HG02623 (cell line): Measurements from ENCODE around the gene MGST3.
"Not testable (repeated sequence)": the region's sequence is repeated elsewhere in the genome, so short reads cannot be mapped to it uniquely, and the experiment has no call there.

Source experiments
- ATAC-seq: cut with Tn5 transposase; IDR thresholded peaks from one replicate; pipeline ENCODE4 v1.9.1; 2021; ENCODE audit warnings: moderate library complexity; ENCODE audit not compliant: unreplicated experiment

The MGST3 gene

DNA sequence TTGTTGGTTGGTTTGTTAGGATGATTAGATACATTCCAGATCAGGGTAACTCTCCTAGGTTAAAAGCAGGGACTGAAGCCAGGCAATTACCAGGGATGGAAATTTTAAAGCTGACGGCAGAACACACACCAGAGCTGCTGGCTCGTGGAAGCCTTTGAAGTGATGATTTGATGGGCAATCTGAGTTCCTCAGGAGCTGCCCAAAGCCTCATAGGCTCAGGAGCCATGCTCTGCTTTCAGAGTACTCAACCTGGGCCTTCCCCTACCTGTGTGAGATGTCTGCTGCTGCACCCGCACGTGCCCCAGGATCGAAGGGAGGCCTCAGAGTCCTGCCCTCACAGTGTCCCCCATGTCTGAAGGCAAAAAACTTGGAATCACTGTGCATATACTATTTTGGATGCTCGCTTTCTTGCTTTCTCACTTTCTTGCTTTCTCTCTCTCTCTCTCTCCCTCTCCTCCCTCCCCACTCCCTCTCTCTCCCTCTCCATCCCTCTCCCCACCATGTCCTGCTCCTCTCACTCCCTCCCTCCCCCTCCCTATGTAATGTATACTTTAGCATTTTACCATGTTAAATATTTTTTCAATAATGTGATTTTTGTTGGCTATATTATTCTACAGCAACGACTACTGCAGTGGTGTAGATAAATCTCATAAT lies 18.0 kb downstream of the MGST3 start:
- ATAC-seq: no peak

- ATAC-seq: no peak
Observed at GRCh38 chr1:165650981-165651625, 20.1 kb downstream of the MGST3 start.

- ATAC-seq: not testable (repeated sequence)
Observed at GRCh38 chr1:165658766-165659580, 27.9 kb downstream of the MGST3 start.

DNA sequence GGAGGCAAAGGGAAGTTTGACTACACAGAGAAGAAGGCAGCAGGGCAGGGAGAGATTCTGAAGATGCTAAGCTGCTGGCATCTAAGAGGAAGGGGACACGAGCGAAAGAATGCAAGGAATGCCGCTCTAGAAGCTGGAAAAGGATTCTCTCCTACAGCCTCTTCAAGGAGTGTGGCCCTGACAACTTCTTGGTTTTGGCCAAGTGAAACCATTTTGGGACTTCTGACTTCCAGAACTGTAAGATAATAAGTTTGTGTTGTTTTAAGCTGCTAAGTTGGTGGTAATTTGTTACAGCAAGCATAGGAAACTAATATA lies 28.5 kb downstream of the MGST3 start:
- no peak for ATAC-seq

DNA sequence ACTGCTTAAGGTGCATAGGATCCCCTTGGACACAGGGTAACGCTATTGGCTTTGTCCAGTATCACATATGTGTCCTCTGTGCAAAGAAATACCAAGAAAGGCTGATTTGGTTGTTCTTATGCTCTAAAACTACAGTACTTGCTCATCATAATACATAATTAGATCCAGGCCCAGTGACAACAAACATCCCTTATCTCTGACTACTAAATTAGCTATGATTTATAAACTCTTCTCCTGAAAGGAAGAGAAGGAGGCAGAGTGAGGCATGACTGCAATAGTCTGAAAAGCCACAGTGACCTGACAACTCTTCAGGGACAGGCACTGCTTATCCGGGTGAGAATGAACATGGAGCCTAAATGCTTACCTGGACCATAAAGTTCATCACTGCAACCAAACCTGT lies 30.7 kb downstream of the MGST3 start:
- no peak for ATAC-seq

GRCh38 chr1:165662186-165662585 lies 31.2 kb downstream of the MGST3 start:
- no peak for ATAC-seq

- ATAC-seq: no peak
Observed at GRCh38 chr1:165666152-165666825, 35.3 kb downstream of the MGST3 start.

DNA sequence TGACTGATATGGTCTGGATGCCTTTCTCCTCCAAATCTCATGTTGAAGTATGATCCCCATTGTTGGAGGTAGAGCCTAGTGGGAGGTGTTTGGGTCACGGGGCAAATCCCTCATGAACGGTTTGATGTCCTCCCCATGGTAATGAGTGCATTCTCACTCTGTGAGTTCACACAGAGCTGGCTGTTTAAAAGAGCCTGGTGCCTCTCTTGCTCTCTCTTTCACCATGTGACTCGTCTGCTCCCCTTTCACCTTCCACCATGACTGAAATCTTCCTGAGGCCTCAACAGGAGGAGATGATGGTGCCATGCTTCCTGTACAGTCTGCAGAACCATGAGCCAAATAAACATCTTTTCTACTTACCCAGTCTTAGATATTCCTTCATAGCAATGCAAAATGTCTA lies 37.1 kb downstream of the MGST3 start:
- ATAC-seq: no peak

DNA sequence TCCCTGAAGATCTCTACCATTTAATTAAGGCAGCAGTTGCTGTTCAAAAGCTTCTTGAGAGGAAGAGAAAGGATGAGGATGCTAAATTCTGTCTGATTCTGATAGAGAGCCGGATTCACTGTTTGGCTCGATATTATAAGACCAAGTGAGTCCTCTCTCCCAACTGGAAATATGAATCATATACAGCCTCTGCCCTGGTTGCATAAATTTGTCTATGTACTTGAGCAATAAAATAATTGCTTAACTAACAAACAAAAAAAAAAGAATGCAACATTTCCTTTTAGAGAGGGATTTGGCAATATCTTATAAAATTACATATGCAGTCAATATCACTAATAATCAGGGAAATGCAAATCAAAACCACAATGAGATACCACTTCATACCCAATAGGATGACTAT lies 40.5 kb downstream of the MGST3 start:
- no peak for ATAC-seq

DNA sequence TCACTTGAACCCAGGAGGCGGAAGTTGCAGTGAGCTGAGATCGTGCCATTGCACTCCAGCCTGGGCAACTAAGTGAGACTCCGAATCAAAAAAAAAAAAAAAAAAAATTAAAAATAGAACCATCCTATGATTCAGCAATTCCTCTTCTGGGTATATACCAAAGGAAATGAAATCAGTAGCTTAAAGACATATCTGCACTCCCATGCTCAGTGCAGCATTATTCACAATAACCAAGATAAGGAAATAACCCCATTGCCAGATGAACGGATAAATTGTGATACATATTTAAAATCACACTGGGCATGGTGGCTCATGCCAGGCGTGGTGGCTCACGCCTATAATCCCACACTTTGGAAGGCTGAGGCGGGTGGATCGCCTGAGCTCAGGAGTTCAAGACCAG lies 43.6 kb downstream of the MGST3 start:
- ATAC-seq: no peak

- no peak for ATAC-seq
Observed at GRCh38 chr1:165675794-165676193, 44.8 kb downstream of the MGST3 start.

DNA sequence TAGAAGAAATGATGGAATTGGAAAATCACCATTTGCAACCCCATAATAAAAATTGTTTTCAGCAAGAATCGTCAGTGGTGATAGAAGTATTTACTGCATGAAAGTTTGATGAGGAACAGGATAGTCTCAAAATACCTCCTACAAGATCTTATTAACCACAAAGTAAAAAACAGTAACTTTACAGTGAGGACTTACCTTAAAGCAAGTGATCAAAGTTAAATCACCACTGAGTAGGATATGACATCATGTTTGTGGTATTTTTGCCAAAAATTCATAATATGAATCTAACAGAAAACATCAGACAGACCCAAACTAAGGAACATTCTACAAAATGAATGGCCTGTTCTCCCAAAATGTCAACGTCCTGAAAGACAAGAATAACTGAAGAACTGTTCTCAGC lies 47.5 kb downstream of the MGST3 start:
- no peak for ATAC-seq

DNA sequence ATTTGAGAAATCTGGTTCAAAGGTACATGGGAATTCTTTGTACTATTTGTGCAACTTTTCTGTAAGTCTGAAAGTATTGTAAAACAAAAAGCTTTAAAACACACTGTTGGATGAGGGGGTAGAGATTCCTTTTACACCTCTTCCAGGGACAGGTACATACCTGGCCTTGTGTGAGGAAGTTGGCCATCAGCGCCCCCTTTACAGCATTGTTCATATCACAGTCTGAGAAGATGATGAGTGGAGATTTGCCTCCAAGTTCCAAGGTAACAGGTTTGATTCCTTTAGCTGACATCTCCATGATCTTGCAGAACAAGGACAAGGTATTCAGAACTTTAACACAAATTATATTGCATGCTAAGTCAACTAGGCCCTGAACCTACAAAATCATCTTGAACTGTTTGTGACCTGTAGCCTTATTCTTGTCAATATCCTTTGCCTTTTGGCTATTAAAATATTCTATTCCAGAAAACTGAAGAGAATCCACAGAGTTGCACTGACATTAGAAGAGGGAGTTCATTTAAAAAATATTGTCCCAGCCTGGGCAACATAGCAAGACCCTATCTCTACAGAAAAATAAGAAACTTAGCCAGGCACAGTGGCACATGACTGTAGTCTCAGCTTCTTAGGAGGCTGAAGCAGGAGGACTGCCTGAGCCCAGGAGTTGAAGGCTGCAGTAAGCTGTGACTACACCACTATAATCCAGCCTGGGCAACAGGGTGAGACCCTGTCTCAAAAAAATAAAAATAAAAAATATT lies 48.4 kb downstream of the MGST3 start:
- no peak for ATAC-seq

GRCh38 chr1:165680303-165680702 lies 49.3 kb downstream of the MGST3 start:
- ATAC-seq: no peak

DNA sequence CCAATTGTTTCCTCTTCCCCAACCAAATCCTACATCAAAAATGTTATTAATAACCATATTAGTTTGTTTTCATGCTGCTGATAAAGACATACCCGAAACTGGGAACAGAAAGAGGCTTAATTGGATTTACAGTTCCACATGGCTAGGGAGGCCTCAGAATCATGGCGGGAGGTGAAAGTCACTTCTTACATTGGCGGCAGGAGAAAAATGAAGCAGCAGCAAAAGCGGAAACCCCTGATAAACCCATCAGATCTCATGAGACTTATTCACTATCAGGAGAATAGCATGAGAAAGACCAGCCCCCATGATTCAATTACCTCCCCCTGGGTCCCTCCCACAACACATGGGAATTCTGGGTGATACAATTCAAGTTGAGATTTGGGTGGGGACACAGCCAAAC lies 49.7 kb downstream of the MGST3 start:
- not testable (repeated sequence) for ATAC-seq

DNA sequence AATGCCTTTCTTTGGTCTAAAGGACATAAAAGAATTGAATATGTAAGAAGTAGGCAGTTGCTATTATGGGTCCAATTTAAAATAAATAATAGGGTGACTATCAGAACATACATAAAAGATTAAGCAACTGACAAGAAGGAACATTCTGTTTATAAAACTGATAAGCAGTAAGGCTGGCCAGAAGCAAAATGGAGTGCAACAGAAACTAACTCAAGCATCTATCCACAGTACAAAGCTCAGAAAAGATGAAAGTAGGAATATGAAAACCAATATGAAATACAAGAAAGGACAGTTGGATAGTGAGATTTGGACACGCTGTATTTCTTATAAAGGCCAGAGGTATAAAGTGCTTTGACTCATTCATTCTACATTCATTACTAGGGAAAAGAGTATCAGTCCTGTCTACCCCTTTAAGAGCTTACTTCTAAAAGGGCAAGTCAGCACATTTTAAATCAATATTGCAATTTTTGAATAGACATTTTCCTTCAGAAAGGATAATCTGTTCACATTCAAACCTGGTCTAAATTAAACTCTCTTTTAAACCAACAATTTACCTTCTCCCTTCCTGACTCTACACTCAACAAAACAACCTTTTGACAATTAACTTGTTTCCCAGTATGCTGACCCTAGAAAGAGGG lies 52.9 kb downstream of the MGST3 start:
- no peak for ATAC-seq

GRCh38 chr1:165686121-165686970 lies 55.3 kb downstream of the MGST3 start:
- peak; percentile 63 for ATAC-seq

DNA sequence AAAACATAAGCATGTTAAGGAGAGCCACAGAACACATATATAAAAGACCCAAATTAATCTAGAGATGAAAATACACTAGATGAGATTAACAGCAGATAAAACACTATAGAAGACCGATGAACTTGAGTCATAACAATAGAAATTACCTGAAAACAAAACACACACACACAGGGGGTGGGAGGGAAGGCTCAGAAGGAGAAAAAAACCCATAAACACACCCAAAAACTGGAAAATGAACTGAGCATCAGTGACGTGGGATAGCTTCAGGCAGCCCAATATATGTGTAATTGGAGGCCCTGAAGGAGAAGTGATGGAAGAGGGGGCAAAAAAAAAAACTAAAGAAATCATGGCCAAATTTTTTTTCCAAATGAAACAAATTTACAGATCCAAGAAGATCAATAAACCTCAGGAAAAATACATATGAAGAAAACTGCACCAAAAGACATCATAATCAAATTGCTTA lies 56.0 kb downstream of the MGST3 start:
- peak; percentile 22 for ATAC-seq

DNA sequence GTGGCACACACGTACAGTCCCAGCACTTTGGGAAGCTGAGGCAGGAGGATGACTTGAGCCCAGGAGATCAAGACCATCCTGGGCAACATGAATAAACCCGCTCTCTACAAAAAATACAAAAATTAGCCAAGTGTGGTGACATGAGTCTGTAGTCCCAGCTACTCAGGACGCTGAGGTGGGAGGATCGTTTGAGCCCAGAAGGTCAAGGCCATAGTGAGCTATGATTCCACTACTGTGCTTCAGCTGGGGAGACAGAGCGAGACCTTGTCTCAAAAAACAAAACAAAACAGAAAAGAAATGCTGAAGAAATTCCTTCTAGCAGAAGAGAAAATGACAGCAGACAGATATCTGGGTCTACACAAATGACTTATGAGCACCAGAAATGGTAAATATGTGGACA lies 57.0 kb downstream of the MGST3 start:
- ATAC-seq: no peak
